ENCODE data around the gene ARHGAP15.

DNA sequence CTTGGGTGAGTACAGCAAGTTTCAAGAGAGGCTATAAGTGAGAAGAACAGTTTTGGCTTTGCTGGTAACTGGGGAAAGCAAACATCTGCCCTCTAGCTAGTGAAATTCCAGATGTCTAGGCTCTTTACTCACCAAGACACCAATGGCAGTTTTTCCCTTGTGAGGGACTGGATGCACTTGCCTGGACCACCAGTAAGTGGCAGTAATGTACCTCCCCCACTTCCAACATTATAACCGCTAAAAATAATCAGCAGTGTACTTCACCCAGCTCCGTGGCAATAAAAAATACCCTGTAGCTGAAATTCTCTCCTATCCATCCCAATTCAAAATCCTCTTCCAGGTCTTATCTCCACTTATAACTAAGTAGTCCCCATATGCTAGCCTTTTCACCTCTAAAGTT, 383.9 kb downstream of the ARHGAP15 start:
- no peak for TF ChIP-seq FOXP2 (optimal IDR thresholded peaks at IDR 0.05; ENCODE audit: control extremely low read depth, extremely low read length, insufficient read depth)
- TF ChIP-seq EZH2 (IDR thresholded peaks at IDR 0.05), result no peak
